ENCODE data around the gene MLF2.

The MLF2 gene

DNA sequence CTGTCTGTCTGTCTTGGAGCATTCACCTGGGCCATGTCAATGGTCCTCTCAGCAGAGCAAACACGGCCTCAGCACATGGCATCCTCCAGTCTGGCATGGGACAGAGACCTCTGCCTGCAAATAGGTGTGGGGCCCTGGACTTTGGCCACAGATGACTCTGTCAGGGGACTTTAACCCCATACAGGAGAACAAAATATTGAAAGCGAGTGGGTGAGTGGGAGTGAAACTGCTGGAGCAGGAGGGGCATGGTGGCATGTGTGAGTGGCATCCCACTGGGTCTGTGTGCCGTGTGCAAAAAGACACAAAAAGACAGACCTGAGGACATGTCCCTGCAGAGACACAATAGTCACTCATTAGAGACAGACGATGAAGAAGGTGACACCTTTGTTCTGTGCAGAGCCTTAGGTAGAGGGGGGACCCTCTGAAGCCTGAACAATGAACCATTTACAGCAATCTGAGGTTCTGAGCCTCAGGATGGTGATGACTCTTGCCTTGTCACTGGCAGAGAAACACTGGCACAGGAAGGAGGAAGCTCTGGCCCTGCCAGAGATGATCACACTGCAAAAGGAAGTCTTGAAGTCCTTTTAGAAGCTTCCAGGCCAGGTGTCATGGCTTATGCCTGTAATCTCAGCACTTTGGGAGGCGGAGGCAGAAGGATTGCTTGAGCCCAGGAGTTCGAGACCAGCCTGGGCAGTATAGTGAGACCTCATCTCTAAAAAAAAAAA is 26.9 kb upstream of the MLF2 start:
- Mint-ChIP-seq H3K4me3 (no peak overlapping the region), H3K27ac (peak overlapping the region; percentile 39), H3K36me3 (ENCODE audit: low read depth) (peaks cover 32% of the 10 kb centered on the region), H3K4me1 (peaks cover 62% of the 10 kb centered on the region), H3K27me3 (ENCODE audit: low read depth, poor library complexity) (peaks cover 11% of the 10 kb centered on the region), H3K9me3 (no peaks in the 10 kb centered on the region)
- DNase-seq = no peak
- TF ChIP-seq CTCF (IDR thresholded peaks at IDR 0.05) = no peak

DNA sequence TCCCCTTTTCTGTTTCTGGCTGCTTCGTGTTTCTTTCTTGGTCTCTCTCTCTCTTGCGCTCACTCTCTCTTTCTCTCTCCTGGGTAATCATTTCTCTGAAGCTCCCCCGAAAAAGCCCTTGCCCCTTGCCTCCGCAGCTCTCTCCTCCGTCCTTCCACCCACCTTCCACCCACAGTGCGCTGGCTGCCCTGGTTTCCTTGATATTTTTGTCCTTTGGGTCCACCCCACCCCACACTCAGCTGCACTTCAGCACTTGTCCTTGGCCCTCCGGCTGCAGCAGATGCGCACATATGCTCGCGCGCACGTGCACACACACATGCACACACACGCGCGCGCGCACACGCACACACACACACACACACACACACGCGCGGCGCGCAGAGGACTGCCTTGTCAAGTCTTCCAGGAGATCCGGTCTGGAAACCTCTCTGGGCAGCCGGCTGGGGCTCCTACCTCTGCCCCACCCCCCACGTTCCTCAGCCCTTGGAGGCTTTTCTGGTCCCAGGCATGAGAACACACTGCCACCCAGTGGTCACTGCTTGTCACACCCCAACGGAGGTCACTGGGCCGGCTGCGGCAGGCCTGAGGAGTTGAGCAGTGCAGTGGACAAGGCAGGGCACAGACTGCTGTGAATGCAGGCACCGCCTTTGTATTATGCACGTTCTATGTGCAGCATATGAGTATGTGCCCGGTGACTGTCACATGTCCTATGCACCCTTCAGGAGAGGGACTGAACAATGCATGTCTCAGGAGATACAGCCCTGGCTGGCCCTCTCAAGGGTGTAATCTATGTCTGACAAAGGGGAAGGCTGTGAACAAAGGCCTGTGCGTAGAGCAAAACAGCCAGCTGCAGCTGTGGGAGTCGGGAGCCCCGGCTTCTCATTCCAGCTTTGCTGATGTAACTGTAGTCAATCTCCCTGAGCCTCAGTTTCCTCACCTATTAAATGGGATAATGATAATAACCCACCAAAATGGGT is 25.9 kb upstream of the MLF2 start:
- peaks cover 18% of the 10 kb centered on the region for H3K27me3 Mint-ChIP-seq (ENCODE audit: low read depth, poor library complexity)

GRCh38 chr12:6778217-6778573 is 25.3 kb upstream of the MLF2 start:
- H3K36me3 Mint-ChIP-seq (ENCODE audit: low read depth) = peaks cover 36% of the 10 kb centered on the region
- H3K4me3 Mint-ChIP-seq = peak overlapping the region; percentile 85
- no peak for TF ChIP-seq CTCF (IDR thresholded peaks at IDR 0.05)
- H3K27me3 Mint-ChIP-seq (ENCODE audit: low read depth, poor library complexity) = peaks cover 15% of the 10 kb centered on the region
- no peaks in the 10 kb centered on the region for H3K9me3 Mint-ChIP-seq
- peaks cover 61% of the 10 kb centered on the region for H3K4me1 Mint-ChIP-seq
- H3K27ac Mint-ChIP-seq = peak overlapping the region; percentile 3
- DNase-seq = peak; percentile 44

More for the DNA sequence above, 25.9 kb upstream of the MLF2 start:
- Mint-ChIP-seq H3K27ac (peak overlapping the region; percentile 77), H3K4me1 (peaks cover 65% of the 10 kb centered on the region), H3K36me3 (ENCODE audit: low read depth) (peaks cover 36% of the 10 kb centered on the region), H3K9me3 (no peaks in the 10 kb centered on the region), H3K4me3 (peak overlapping the region; percentile 85)
- DNase-seq = peak; percentile 98
- peak; percentile 80 for TF ChIP-seq CTCF (IDR thresholded peaks at IDR 0.05)

DNA sequence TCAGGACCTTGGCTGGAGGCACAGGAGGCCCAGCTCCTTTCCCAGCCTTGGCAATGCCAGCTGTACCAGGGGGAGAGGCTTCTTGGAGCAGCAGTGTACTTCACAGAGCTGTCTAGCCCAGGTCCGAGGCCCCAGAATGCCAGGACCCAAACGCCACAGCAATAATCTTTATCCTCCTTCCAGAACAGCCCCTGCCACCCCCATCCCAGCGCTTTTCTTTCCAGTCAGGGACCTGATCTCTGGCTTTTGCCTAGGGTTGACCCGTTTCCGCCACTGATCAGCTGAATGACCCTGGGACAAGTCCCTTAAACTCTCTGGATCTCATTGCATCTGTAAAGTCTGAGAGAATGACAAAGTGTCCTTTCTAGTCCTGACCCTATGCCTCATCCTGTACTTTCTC is 24.4 kb upstream of the MLF2 start:
- H3K27me3 Mint-ChIP-seq (ENCODE audit: low read depth, poor library complexity) = peaks cover 14% of the 10 kb centered on the region
- no peak overlapping the region for H3K4me3 Mint-ChIP-seq
- no peaks in the 10 kb centered on the region for H3K9me3 Mint-ChIP-seq
- no peak overlapping the region for H3K27ac Mint-ChIP-seq
- no peak for TF ChIP-seq CTCF (IDR thresholded peaks at IDR 0.05)
- peaks cover 36% of the 10 kb centered on the region for H3K36me3 Mint-ChIP-seq (ENCODE audit: low read depth)
- peaks cover 65% of the 10 kb centered on the region for H3K4me1 Mint-ChIP-seq
- DNase-seq = no peak

GRCh38 chr12:6775185-6776174 is 22.5 kb upstream of the MLF2 start:
- DNase-seq = no peak
- peak overlapping the region; percentile 50 for H3K4me3 Mint-ChIP-seq
- H3K4me1 Mint-ChIP-seq = peaks cover 74% of the 10 kb centered on the region
- H3K9me3 Mint-ChIP-seq = no peaks in the 10 kb centered on the region
- H3K27me3 Mint-ChIP-seq (ENCODE audit: low read depth, poor library complexity) = peaks cover 18% of the 10 kb centered on the region
- no peak for TF ChIP-seq CTCF (IDR thresholded peaks at IDR 0.05)
- peaks cover 49% of the 10 kb centered on the region for H3K36me3 Mint-ChIP-seq (ENCODE audit: low read depth)
- no peak overlapping the region for H3K27ac Mint-ChIP-seq
